Measurements from ENCODE around the gene AGPS.

- TF ChIP-seq GATA2 (IDR thresholded peaks at IDR 0.05; ENCODE audit: low read depth, low read length) (no peak), GATA3 (IDR thresholded peaks at IDR 0.05; ENCODE audit: low read depth, low read length) (no peak)
Measured at GRCh38 chr2:177520324-177520723, 127.8 kb downstream of the AGPS start.

Measured in SH-SY5Y (cell line).